GM06990 (cell line): Measurements from ENCODE around the gene TOM1L2.

Experiments
- DNase-seq: peaks from one replicate; pipeline ENCODE4 v3.0.0-alpha.2; 2011; ENCODE audit not compliant: insufficient read length; ENCODE audit errors: extremely low read depth
- H3K27me3 ChIP-seq: replicated peaks from 2 replicates; pipeline ENCODE4 v1.6.0; 2011; ENCODE audit warnings: low read length; ENCODE audit not compliant: control insufficient read depth, insufficient read depth
- H3K36me3 ChIP-seq: 2 replicates; pipeline ENCODE4 v1.5.1; 2011; ENCODE audit warnings: low read length; ENCODE audit not compliant: control insufficient read depth, insufficient read depth
- H3K4me3 ChIP-seq: replicated peaks from 2 replicates; pipeline ENCODE4 v1.5.1; 2011; ENCODE audit warnings: low read depth, mild to moderate bottlenecking, control low read depth, low read length
- TF ChIP-seq, protein P1 (sequence below): IDR thresholded peaks from 2 replicates; pipeline ENCODE4 v1.5.1; 2011; ENCODE audit warnings: low read length, control low read depth, mild to moderate bottlenecking, inconsistent platforms; ENCODE audit not compliant: insufficient read depth, poor library complexity, severe bottlenecking

The TOM1L2 gene

DNA sequence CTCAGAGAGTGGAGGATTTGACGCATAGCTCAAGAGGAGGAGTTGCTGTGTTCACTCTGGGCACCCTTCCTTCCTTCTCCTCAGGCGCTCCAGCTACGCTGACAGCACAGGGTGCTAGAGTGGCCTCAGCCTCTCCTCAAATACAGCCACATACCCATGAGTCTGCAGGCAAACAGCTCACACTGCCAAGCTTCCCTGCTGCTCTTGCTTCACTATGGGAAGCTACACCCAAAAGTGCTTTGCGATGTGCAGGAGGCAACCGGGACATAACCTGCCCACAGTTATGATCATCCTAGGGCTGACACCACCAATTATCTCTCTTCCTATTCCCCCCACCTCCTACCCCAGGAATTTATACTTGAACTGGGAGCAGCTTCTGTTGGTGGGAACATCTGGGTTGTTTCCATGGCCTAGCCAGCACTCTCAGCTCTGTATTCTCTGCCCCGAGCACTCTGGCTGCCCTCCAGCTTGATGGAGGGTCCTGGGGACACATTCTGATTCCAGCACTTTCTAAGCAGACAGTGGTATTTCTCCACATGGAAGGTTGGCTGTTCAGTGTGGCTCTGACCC is 95.2 kb downstream of the TOM1L2 start:
- Histone ChIP-seq H3K27me3 (no peaks in the 10 kb centered on the region), H3K4me3 (no peak overlapping the region), H3K36me3 (peaks cover 10% of the 10 kb centered on the region)
- no peak for DNase-seq
- TF ChIP-seq, protein P1, sequence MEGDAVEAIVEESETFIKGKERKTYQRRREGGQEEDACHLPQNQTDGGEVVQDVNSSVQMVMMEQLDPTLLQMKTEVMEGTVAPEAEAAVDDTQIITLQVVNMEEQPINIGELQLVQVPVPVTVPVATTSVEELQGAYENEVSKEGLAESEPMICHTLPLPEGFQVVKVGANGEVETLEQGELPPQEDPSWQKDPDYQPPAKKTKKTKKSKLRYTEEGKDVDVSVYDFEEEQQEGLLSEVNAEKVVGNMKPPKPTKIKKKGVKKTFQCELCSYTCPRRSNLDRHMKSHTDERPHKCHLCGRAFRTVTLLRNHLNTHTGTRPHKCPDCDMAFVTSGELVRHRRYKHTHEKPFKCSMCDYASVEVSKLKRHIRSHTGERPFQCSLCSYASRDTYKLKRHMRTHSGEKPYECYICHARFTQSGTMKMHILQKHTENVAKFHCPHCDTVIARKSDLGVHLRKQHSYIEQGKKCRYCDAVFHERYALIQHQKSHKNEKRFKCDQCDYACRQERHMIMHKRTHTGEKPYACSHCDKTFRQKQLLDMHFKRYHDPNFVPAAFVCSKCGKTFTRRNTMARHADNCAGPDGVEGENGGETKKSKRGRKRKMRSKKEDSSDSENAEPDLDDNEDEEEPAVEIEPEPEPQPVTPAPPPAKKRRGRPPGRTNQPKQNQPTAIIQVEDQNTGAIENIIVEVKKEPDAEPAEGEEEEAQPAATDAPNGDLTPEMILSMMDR, result no peak

DNA sequence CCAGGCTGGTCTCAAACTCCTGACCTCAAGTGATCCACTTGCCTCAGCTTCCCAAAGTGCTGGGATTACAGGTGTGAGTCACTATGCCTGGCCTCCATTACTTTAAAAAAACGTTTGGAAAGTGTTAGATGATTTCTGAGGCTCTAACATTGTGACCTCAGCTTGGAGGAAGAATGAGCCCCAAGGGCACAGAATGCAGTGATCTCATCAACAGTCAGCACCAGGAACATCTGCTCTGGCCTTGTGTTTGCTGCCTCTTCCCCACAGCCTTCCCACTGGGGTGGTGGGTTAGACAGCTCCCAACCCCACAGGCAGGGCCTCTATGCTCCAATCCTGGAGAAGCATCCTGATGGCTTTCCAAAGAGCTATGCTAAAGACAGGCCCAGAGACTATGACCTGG is 97.7 kb downstream of the TOM1L2 start:
- Histone ChIP-seq H3K4me3 (no peak overlapping the region), H3K36me3 (peaks cover 9% of the 10 kb centered on the region), H3K27me3 (no peaks in the 10 kb centered on the region)
- TF ChIP-seq, protein P1, result no peak
- no peak for DNase-seq

DNA sequence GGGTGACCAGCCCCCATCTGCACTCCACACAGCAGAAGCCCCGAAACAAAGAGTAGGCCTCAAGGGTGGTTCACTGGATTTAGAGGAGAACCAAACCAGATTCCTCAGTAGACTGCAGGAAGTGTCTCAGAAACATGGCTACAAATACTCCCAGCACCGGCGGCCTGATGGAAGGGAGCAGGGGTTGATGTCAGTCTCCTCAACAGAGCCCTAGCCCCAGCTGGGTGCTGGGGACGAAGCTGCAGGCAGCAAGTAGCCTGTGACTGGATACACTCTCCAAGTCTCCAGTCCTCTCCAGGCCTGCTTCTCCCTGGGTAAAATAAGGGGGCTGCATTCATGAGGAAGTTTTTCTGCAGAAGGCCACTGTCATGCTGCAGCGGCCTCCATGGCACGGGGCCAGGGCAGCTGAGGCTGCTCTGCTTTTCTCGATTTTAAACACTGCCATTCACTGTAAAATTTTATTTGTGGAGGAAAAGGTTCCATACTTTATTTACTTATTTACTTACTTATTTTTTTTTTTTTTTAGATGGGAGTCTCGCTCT is 98.7 kb downstream of the TOM1L2 start:
- Histone ChIP-seq H3K36me3 (peaks cover 7% of the 10 kb centered on the region), H3K4me3 (no peak overlapping the region), H3K27me3 (no peaks in the 10 kb centered on the region)
- TF ChIP-seq, protein P1, result no peak
- no peak for DNase-seq

DNA sequence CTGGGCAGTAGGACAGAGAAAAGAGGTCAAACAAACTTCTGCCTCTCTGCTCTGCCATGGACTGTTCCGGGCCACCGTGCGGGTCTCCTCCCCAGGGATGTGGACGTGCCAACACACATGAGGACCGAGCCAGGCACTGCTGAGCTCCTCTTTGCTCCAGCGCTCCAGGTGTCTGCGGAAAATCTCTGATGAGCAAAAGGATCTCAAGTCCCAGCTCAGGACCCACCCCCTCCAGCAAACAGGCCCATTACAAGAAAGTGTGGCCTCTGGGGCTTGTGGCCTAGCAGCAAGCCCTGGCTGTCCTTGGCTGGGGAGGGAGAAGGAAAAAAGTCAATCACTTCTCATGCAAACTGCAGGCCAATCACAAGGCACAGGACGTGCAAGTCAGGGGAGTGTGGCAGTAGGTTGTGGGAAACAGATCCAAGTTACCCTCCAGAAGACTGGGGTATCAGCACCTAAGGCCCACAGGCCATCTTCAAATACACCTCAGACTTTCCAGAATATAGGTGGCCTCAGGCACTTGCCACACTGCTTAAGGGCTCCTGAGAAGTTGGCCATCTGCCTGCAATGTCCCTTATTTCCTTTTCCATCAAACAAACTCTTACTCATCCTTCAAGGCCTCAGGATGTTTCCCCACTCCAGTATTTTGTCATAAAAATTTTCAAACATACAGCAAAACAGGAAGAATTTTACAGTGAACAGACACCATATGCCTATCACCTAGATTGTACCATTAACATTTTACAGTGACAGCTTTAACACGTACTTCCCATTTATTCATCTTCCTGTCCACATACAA is 99.5 kb downstream of the TOM1L2 start:
- H3K36me3 ChIP-seq, result 0 out of 2 replicates have a peak, but pooled peaks cover 1% of the 10 kb centered on the region
- no peak for DNase-seq
- no peak overlapping the region for H3K4me3 ChIP-seq
- no peaks in the 10 kb centered on the region for H3K27me3 ChIP-seq
- TF ChIP-seq, protein P1, result no peak

DNA sequence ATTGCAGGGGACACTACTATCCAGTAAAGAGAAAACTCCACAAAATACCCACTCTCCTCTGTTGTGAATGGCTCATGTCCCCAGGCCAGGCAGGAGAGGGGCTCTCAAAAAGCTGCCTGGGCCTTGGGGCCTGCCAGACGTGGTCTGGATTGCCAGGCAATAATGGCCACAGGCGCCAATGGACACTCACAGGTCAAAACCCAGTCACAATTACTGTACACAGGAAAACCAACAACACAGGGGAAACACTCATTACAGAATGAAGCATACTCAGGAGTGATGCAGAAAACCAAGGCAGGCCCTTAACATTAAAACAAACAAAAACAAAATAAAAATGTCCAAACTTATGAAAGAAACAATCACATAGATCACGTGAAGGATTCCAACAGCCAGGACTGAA is 100.3 kb downstream of the TOM1L2 start:
- Histone ChIP-seq H3K4me3 (no peak overlapping the region), H3K36me3 (no peaks in the 10 kb centered on the region), H3K27me3 (no peaks in the 10 kb centered on the region)
- no peak for DNase-seq
- TF ChIP-seq, protein P1, result no peak
